Measurements from ENCODE around the gene DNAH14.
"Not testable (repeated sequence)": the region's sequence is repeated elsewhere in the genome, so short reads cannot be mapped to it uniquely, and the experiment has no call there.

GRCh38 chr1:225036441-225036840, 107.0 kb downstream of the DNAH14 start:
- not testable (repeated sequence) for TF ChIP-seq CTCF (IDR thresholded peaks at IDR 0.05); EZH2 (IDR thresholded peaks at IDR 0.05; ENCODE audit: borderline replicate concordance, insufficient read depth, low read depth, low read length, poor library complexity, severe bottlenecking)

Measured in B cell (primary cell).